Neural cell (in vitro differentiated cells): ENCODE measurements around the gene INS. TPM values are rescaled to one million over a fixed set of nuclear protein-coding genes. Genes with fewer than 3 reads are reported as not detected.

ENCODE experiments used
- H2AFZ ChIP-seq: fragments of 200-600, 300-800 bp; sonication (generic), shearing (Covaris generic); 2 replicates; pipeline ENCODE4 v1.6.0; 2014; ENCODE audit warnings: low read depth, mild to moderate bottlenecking, antibody characterized with exemption, low read length, moderate library complexity
- H3F3A ChIP-seq: fragments of 200-600 bp; shearing (Covaris generic); 2 replicates; pipeline ENCODE4 v1.6.1; 2016; ENCODE audit warnings: mild to moderate bottlenecking, moderate library complexity, mixed read lengths, antibody characterized with exemption, low read length; ENCODE audit not compliant: insufficient read depth, poor library complexity, severe bottlenecking
- H3K27ac ChIP-seq: fragments of 200-600, 300-800 bp; sonication (generic), shearing (Covaris generic); 2 replicates; pipeline ENCODE4 v1.5.1; 2014; ENCODE audit warnings: mild to moderate bottlenecking, low read length, moderate library complexity
- H3K27me3 ChIP-seq: fragments of 300-800, 200-600 bp; sonication (generic), shearing (Covaris generic); 2 replicates; pipeline ENCODE4 v1.6.0; 2014; ENCODE audit warnings: mild to moderate bottlenecking, low read depth, low read length, moderate library complexity; ENCODE audit not compliant: insufficient read depth
- H3K36me3 ChIP-seq: fragments of 300-800, 200-600 bp; sonication (generic), shearing (Covaris generic); 2 replicates; pipeline ENCODE4 v1.5.1; 2014; ENCODE audit warnings: mild to moderate bottlenecking, antibody characterized with exemption, low read length, moderate library complexity; ENCODE audit not compliant: insufficient read depth
- H3K4me2 ChIP-seq: fragments of 300-800, 200-600 bp; sonication (generic), shearing (Covaris generic); 2 replicates; pipeline ENCODE4 v1.6.0; 2014; ENCODE audit warnings: mild to moderate bottlenecking, low read length
- H3K4me3 ChIP-seq: fragments of 300-800, 200-600 bp; sonication (generic), shearing (Covaris generic); 2 replicates; pipeline ENCODE4 v1.5.1; 2014; ENCODE audit warnings: mild to moderate bottlenecking, low read length, moderate library complexity
- H3K79me2 ChIP-seq: fragments of 200-600 bp; shearing (Covaris generic); replicated peaks from 2 replicates; pipeline ENCODE4 v1.6.0; 2014; ENCODE audit warnings: mild to moderate bottlenecking, low read length, moderate library complexity; ENCODE audit not compliant: insufficient read depth
- H3K9ac ChIP-seq: fragments of 300-800, 200-600 bp; sonication (generic), shearing (Covaris generic); 2 replicates; pipeline ENCODE4 v1.6.1; 2016; ENCODE audit warnings: mild to moderate bottlenecking, low read length, mixed read lengths
- H3K9me2 ChIP-seq: fragments of 200-600 bp; shearing (Covaris generic); 2 replicates; pipeline ENCODE4 v1.6.1; 2016; ENCODE audit warnings: mild to moderate bottlenecking, low read length, mixed read lengths; ENCODE audit not compliant: insufficient read depth
- H3K9me3 ChIP-seq: fragments of 200-600, 300-800 bp; sonication (generic), shearing (Covaris generic); 2 replicates; pipeline ENCODE4 v1.6.1; 2016; ENCODE audit warnings: mild to moderate bottlenecking, mixed run types, low read length, moderate library complexity, mixed read lengths
- H4K20me1 ChIP-seq: fragments of 200-600 bp; shearing (Covaris generic); 2 replicates; pipeline ENCODE4 v1.6.1; 2016; ENCODE audit warnings: mild to moderate bottlenecking, mixed run types; ENCODE audit not compliant: insufficient read depth
- EP300 ChIP-seq: fragments of 450-650 bp; conservative IDR thresholded peaks from 2 replicates; pipeline ENCODE4 v1.6.1; 2014; ENCODE audit warnings: antibody characterized with exemption, mild to moderate bottlenecking, moderate library complexity; ENCODE audit not compliant: poor library complexity, severe bottlenecking
- EZH2 ChIP-seq: fragments of 200-600, 300-800 bp; shearing (Covaris generic), sonication (generic); IDR thresholded peaks from 2 replicates; pipeline ENCODE4 v1.6.1; 2014; ENCODE audit warnings: antibody characterized with exemption, low read length, borderline replicate concordance, mild to moderate bottlenecking; ENCODE audit not compliant: insufficient read depth, poor library complexity, severe bottlenecking
- MXI1 ChIP-seq: fragments of 450-650 bp; conservative IDR thresholded peaks from 2 replicates; pipeline ENCODE4 v1.6.1; 2014; ENCODE audit warnings: antibody characterized with exemption, mild to moderate bottlenecking; ENCODE audit not compliant: poor library complexity, severe bottlenecking
- POLR2AphosphoS5 ChIP-seq: IDR thresholded peaks from 2 replicates; pipeline ENCODE4 v1.6.1; 2012
- RAD21 ChIP-seq: fragments of 450-650 bp; conservative IDR thresholded peaks from 2 replicates; pipeline ENCODE4 v1.6.1; 2014; ENCODE audit warnings: antibody characterized with exemption, mild to moderate bottlenecking, moderate library complexity
- SMC3 ChIP-seq: fragments of 450-650 bp; conservative IDR thresholded peaks from 2 replicates; pipeline ENCODE4 v1.6.1; 2014; ENCODE audit warnings: antibody characterized with exemption, mild to moderate bottlenecking, moderate library complexity; ENCODE audit not compliant: poor library complexity
- TAF1 ChIP-seq: IDR thresholded peaks from 2 replicates; pipeline ENCODE4 v1.6.1; 2012; ENCODE audit warnings: low read depth
- polyA plus RNA-seq: library from polyadenylated mRNA; depleted of rRNA; stranded (reverse); fragments of >200 nt; gene quantifications from 2 replicates; pipeline ENCODE4 v1.2.3, GENCODE V29; 2014
- TF ChIP-seq, protein P1 (sequence below): IDR thresholded peaks from 2 replicates; pipeline ENCODE4 v1.6.1; 2012; ENCODE audit warnings: borderline replicate concordance
- TF ChIP-seq, protein P2 (sequence below): fragments of 450-650 bp; IDR thresholded peaks from 2 replicates; pipeline ENCODE4 v1.5.1; 2014; ENCODE audit warnings: antibody characterized with exemption, mild to moderate bottlenecking, moderate library complexity; ENCODE audit not compliant: poor library complexity, severe bottlenecking

Gene INS
- polyA plus RNA-seq, 1 donor from 2014 or later, result not detected

DNA sequence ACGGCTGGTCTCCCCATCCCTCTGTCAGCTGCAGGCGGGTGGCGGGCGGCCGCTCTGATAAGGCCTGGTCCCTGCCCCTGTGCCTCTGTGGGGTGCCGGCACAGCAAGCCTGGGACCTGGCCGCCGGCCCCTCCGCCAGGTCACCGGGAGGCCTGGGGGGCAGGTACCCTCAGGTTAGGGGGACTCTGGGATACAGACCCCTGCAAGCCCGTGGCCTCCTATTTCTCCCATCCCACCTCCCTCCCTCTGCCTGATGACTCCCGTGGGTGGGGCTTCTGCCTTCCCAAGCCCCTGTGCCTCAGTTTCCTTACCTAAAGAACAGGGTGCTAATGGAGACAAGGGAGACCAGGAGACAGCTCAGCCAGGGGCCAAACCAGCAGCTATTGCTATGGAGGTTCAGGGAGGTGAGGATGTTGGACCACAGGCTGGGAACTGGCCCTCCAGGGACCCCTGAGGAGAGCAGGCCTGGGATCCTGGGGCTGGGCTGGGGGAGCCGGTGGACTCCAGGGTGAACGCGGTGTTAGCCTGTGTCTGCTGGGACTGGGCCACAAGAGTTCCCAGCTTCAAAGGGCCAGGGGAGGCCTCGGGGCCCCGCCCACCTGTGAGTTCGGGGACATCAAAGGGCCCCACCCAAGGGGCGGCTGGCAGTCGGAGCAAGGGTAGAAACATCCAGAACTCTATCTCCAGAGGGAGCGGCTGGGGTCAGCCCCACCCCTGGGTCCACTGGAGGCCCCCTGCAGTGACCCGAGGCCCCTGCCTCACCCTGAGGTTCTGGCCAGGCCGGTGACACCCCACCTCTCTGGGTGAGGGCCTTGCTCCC is 42.6 kb upstream of the INS start:
- H3K36me3 ChIP-seq, result no peaks in the 10 kb centered on the region

DNA sequence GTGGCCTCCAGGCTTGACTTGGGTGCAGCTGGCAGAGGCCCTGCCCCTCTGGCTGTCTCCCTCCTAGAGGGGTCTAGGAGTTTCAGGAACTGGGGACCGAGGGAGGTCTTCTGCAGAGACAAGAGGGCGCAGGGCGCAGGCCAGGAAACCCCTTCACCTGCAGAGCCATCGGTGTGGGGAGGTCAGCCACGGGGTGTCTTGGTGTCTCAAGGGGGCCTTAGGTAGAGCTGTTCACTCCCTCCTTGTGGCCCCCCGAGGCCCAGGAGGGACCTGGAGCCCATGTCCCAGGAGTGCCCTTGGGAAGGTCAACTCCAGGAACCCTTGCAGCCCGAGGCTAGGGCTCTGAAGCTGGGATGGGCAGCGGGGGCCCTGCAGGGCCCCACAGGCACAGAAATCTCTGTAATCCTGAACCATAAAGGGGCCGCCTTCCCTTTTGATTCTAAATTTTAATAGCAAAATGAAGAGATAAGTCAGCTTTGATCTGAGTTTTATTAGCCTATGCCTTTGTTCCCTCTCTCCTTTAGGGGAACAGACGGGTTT is 42.0 kb upstream of the INS start:
- H3K27ac ChIP-seq, result no peak overlapping the region
- no peak overlapping the region for H3K4me2 ChIP-seq
- no peaks in the 10 kb centered on the region for H3K79me2 ChIP-seq
- no peak overlapping the region for H3K9ac ChIP-seq
- no peaks in the 10 kb centered on the region for H3K27me3 ChIP-seq
- H4K20me1 ChIP-seq, result no peaks in the 10 kb centered on the region
- no peaks in the 10 kb centered on the region for H3F3A ChIP-seq
- no peaks in the 10 kb centered on the region for H3K9me2 ChIP-seq
- no peak overlapping the region for H3K4me3 ChIP-seq
- H3K36me3 ChIP-seq, result no peaks in the 10 kb centered on the region
- TF ChIP-seq TAF1, result no peak
- no peaks in the 10 kb centered on the region for H3K9me3 ChIP-seq
- H2AFZ ChIP-seq, result no peak overlapping the region

More for the DNA sequence above, 42.6 kb upstream of the INS start:
- no peak overlapping the region for H3K9ac ChIP-seq
- H4K20me1 ChIP-seq, result no peaks in the 10 kb centered on the region
- H3F3A ChIP-seq, result no peaks in the 10 kb centered on the region
- no peaks in the 10 kb centered on the region for H3K9me2 ChIP-seq
- H3K27me3 ChIP-seq, result no peaks in the 10 kb centered on the region
- H3K4me2 ChIP-seq, result no peak overlapping the region
- no peaks in the 10 kb centered on the region for H3K79me2 ChIP-seq
- no peak overlapping the region for H3K27ac ChIP-seq
- no peak overlapping the region for H3K4me3 ChIP-seq
- H3K9me3 ChIP-seq, result no peaks in the 10 kb centered on the region
- H2AFZ ChIP-seq, result no peak overlapping the region
- TF ChIP-seq TAF1, result no peak
- no peak for TF ChIP-seq POLR2AphosphoS5
- no peak for TF ChIP-seq RAD21
- TF ChIP-seq, protein P1, sequence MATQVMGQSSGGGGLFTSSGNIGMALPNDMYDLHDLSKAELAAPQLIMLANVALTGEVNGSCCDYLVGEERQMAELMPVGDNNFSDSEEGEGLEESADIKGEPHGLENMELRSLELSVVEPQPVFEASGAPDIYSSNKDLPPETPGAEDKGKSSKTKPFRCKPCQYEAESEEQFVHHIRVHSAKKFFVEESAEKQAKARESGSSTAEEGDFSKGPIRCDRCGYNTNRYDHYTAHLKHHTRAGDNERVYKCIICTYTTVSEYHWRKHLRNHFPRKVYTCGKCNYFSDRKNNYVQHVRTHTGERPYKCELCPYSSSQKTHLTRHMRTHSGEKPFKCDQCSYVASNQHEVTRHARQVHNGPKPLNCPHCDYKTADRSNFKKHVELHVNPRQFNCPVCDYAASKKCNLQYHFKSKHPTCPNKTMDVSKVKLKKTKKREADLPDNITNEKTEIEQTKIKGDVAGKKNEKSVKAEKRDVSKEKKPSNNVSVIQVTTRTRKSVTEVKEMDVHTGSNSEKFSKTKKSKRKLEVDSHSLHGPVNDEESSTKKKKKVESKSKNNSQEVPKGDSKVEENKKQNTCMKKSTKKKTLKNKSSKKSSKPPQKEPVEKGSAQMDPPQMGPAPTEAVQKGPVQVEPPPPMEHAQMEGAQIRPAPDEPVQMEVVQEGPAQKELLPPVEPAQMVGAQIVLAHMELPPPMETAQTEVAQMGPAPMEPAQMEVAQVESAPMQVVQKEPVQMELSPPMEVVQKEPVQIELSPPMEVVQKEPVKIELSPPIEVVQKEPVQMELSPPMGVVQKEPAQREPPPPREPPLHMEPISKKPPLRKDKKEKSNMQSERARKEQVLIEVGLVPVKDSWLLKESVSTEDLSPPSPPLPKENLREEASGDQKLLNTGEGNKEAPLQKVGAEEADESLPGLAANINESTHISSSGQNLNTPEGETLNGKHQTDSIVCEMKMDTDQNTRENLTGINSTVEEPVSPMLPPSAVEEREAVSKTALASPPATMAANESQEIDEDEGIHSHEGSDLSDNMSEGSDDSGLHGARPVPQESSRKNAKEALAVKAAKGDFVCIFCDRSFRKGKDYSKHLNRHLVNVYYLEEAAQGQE, result no peak
- TF ChIP-seq, protein P2, sequence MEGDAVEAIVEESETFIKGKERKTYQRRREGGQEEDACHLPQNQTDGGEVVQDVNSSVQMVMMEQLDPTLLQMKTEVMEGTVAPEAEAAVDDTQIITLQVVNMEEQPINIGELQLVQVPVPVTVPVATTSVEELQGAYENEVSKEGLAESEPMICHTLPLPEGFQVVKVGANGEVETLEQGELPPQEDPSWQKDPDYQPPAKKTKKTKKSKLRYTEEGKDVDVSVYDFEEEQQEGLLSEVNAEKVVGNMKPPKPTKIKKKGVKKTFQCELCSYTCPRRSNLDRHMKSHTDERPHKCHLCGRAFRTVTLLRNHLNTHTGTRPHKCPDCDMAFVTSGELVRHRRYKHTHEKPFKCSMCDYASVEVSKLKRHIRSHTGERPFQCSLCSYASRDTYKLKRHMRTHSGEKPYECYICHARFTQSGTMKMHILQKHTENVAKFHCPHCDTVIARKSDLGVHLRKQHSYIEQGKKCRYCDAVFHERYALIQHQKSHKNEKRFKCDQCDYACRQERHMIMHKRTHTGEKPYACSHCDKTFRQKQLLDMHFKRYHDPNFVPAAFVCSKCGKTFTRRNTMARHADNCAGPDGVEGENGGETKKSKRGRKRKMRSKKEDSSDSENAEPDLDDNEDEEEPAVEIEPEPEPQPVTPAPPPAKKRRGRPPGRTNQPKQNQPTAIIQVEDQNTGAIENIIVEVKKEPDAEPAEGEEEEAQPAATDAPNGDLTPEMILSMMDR, result no peak
- no peak for TF ChIP-seq SMC3
- TF ChIP-seq EP300, result no peak
- TF ChIP-seq MXI1, result no peak
- no peak for TF ChIP-seq EZH2
